ENCODE results near the gene ARHGAP44.

DNA sequence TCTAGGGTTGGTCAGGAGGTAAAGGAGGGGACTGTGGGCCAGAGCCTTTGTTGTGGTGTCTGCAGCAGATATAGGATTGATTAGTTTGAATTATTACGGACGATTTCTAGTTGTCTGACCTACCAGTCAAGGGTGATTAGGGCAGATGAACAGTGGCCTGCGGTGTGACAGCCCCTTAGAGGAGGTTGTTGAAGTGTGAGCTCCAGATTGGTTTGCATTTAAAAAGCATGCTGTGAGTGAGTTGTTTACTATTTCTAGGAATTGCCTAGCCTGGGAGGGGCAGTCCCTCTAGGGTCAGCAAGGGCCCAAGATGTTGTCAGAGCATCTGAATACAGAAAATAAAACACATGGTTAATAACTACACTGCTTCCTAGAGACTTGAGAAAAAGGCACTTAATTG is 108.8 kb downstream of the ARHGAP44 start:
- TF ChIP-seq, protein P1, sequence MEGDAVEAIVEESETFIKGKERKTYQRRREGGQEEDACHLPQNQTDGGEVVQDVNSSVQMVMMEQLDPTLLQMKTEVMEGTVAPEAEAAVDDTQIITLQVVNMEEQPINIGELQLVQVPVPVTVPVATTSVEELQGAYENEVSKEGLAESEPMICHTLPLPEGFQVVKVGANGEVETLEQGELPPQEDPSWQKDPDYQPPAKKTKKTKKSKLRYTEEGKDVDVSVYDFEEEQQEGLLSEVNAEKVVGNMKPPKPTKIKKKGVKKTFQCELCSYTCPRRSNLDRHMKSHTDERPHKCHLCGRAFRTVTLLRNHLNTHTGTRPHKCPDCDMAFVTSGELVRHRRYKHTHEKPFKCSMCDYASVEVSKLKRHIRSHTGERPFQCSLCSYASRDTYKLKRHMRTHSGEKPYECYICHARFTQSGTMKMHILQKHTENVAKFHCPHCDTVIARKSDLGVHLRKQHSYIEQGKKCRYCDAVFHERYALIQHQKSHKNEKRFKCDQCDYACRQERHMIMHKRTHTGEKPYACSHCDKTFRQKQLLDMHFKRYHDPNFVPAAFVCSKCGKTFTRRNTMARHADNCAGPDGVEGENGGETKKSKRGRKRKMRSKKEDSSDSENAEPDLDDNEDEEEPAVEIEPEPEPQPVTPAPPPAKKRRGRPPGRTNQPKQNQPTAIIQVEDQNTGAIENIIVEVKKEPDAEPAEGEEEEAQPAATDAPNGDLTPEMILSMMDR (IDR thresholded peaks at IDR 0.05): no peak
- TF ChIP-seq POLR2A (IDR thresholded peaks at IDR 0.05; ENCODE audit: low read depth) (no peak), EP300 (IDR thresholded peaks at IDR 0.05) (no peak)

Data from esophagus muscularis mucosa (tissue), 4 donors.